SW480 (cell line): Measurements from ENCODE around the gene CD38.
"Not testable (repeated sequence)": the region's sequence is repeated elsewhere in the genome, so short reads cannot be mapped to it uniquely, and the experiment has no call there.

Experiments used
- DNase-seq: peaks from one replicate; pipeline ENCODE4 v3.0.0-alpha.2; 2016; ENCODE audit warnings: low spot score

CD38 gene

DNA sequence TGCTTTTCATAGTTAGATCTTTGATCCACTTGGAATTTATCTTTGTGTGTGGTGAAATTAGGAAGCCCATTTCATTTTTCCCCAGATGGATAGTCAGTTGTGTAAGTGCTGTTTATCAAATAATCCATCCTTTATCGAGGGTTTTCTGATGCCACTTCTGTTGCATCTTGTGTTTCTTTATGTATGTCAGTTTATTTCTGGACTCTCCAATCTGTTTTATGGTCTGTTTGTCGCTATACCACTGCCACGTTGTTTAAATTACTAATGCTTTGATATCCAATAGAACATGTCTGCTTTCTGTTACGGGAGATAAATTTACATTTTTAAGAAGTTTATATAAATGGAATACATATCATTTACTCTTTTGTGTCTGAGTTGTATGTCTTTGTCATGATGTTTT lies 21.0 kb downstream of the CD38 start:
- no peak for DNase-seq

- no peak for DNase-seq
These were observed 21.6 kb downstream of the CD38 start for GRCh38 chr4:15799701-15800100.

- not testable (repeated sequence) for DNase-seq
These were observed 24.4 kb downstream of the CD38 start for GRCh38 chr4:15802497-15802896.

GRCh38 chr4:15805583-15806517 lies 27.7 kb downstream of the CD38 start:
- peak; percentile 50 for DNase-seq

DNA sequence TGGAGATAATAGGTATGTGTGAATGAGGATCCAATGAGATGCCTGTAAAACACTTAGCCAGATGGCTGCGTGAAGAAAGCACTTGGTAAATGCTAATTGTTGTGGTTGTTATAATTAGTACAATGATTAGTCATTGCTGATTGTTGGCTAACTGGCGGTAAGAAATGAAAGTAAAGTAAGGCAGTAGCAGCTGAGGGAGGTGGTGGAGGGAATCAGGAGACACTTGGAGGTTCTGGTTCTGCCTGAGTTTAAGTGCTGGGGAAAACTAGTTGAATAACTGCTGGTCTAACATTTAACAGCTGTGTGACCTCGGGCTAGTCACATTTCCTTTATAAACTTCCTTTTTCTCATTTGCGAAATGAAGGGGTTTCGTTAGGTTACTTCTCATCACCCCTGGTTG lies 30.9 kb downstream of the CD38 start:
- peak; percentile 3 for DNase-seq

DNA sequence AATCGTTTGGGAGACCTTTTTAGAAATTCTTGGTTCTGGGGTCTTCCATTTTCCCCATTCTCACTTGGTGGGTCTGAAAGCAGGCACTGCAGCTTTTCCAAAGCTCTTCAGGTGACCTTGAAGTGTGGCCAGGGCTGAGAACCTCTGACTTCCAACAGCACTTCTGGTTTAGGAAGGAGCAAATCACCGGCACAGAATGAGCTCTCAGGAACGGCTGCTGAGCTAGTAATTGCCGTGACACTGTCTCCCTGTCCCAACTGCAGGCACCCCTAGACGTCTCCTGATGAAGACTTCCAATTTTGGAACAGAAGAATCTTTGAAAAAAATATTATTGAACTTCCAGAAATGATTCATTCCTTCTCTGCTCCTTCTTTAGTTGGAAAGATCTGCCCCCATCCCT lies 31.3 kb downstream of the CD38 start:
- DNase-seq, result no peak

- no peak for DNase-seq
These were observed 33.7 kb downstream of the CD38 start for GRCh38 chr4:15811703-15812337.

- DNase-seq, result no peak
These were observed 54.7 kb downstream of the CD38 start for GRCh38 chr4:15832523-15833451.

DNA sequence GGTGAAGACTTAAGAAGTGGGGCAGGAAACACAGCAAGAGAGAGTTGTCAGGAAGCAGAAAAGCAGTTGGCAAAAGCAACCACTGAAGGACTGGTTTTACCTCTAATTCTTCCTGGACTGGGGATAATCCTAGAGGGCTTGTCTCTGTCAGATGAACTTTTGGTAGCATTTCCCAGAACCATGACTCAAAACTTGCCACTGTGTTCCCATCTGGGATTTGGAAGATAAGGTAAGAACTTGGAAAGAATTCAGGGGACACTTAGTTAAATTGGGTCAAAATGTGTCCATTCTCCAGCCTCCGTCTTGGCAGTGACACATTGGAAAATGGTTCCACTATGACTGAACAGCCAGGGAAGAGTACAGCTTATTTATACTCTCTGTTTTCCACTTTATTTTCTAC lies 55.7 kb downstream of the CD38 start:
- DNase-seq, result no peak

DNA sequence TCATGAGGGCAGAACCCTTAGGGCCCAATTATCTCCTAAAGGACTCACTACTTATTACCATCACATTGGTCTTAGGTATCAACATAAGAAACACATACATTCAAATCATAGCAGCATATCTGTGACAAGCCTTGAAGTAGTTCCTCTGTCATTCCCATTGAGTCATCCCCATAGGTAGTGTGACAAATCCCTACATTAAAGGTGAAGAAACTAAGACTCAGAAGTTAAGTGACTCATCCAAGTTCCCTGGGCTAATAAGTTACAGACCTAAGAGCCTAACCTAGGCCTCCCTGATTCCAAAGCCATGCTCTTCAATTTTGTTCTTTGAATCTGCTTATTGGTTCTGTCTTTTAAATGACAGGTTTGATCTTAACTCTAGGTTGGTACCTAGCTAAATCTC lies 58.2 kb downstream of the CD38 start:
- DNase-seq, result peak; percentile 14

DNA sequence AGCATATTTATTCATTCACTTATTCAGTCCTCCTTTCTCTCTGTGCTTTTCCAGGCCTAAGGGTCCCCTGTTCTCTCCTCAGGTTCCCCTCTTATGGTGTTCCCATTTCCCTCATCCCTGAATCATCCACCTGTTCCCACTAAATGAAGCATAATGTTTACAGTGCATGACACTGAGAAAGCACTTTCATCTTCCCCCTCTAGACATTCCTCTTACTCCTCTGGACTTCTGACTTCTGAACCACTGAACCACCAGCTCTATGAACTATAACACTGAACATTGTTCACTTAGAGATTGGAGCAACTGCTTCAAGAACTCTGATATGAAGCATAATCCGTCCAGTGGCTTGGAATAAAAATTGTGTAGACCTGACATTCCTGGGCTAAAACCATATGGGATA lies 59.5 kb downstream of the CD38 start:
- DNase-seq, result no peak

- DNase-seq, result not testable (repeated sequence)
These were observed 63.1 kb downstream of the CD38 start for GRCh38 chr4:15841194-15841730.

DNA sequence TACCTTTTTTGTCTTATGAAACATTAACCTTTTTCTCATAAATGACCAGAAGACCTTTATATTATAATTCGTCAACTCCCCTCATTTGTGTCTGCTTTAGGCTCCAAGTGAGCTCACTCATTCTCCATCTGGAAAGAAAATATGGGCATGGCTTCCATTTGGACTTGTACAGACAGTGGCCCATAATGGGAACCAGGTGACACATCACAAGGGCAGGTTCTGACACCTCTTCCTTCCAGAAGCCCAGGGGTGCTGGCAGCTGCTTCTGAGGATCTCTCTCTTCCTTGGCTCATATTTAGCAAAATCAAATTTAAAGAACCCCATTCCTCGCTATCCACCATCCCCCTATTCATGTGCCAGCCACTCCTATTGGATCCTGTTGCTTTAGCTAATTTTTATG lies 69.6 kb downstream of the CD38 start:
- no peak for DNase-seq

GRCh38 chr4:15848191-15848842 lies 70.2 kb downstream of the CD38 start:
- no peak for DNase-seq

- no peak for DNase-seq
These were observed 73.8 kb downstream of the CD38 start for GRCh38 chr4:15851969-15852368.

GRCh38 chr4:15852524-15852923 lies 74.4 kb downstream of the CD38 start:
- DNase-seq, result no peak

GRCh38 chr4:15853345-15853744 lies 75.2 kb downstream of the CD38 start:
- no peak for DNase-seq

GRCh38 chr4:15855804-15856475 lies 77.8 kb downstream of the CD38 start:
- DNase-seq, result no peak

- DNase-seq, result not testable (repeated sequence)
These were observed 83.1 kb downstream of the CD38 start for GRCh38 chr4:15861198-15861597.

- no peak for DNase-seq
These were observed 86.8 kb downstream of the CD38 start for GRCh38 chr4:15864651-15865566.
